Measurements from ENCODE around the gene GULP1. TPM values are rescaled to one million over a fixed set of nuclear protein-coding genes. Genes with fewer than 3 reads are reported as not detected.

Gene GULP1
- total and polyA plus RNA-seq, 2 experiments from 2014 or later = 94.6 to 181 TPM

GRCh38 chr2:188276255-188276654 lies 15.4 kb upstream of the GULP1 start:
- Histone ChIP-seq H3K27ac (ENCODE audit: low read depth) (peak overlapping the region; percentile 91), H3K4me1 (ENCODE audit: insufficient read depth) (peaks cover 61% of the 10 kb centered on the region), H3K4me3 (no peak overlapping the region), H3K27me3 (ENCODE audit: insufficient read depth) (no peaks in the 10 kb centered on the region), H3K4me2 (no peak overlapping the region), H3F3A (replicated peaks; ENCODE audit: low read depth) (peaks cover 7% of the 10 kb centered on the region; the same call in 1 of the 2 replicates), H4K20me1 (replicated peaks; ENCODE audit: insufficient read depth) (no peaks in the 10 kb centered on the region), H3K9me2 (ENCODE audit: insufficient read depth) (no peaks in the 10 kb centered on the region), H3K36me3 (ENCODE audit: insufficient read depth) (no peaks in the 10 kb centered on the region), H2AFZ (no peak overlapping the region), H3K79me2 (replicated peaks; ENCODE audit: insufficient read depth) (no peaks in the 10 kb centered on the region)
- Mint-ChIP-seq H3K9me3 (no peaks in the 10 kb centered on the region; the same call in 2 of the 3 replicates), H3K4me3 (no peak overlapping the region), H3K27me3 (ENCODE audit: insufficient read depth, low read depth, poor library complexity) (peaks cover 8% of the 10 kb centered on the region), H3K4me1 (peaks cover 65% of the 10 kb centered on the region), H3K36me3 (ENCODE audit: low read depth) (peaks cover 10% of the 10 kb centered on the region; the same call in 2 of the 3 replicates), H3K27ac (peak overlapping the region; percentile 96)
- ATAC-seq = peak; percentile 19
- TF ChIP-seq STAT1 (IDR thresholded peaks at IDR 0.05; ENCODE audit: unreplicated experiment) (no peak), ETS1 (IDR thresholded peaks at IDR 0.05) (peak; percentile 50; the same call in 1 of the 2 replicates), CREB1 (CRISPR knock-in tag; IDR thresholded peaks at IDR 0.05; ENCODE audit: low read depth) (peak; percentile 33; the same call in 1 of the 2 replicates), NANOG (IDR thresholded peaks at IDR 0.05; ENCODE audit: borderline replicate concordance) (peak; percentile 90)
- DNase-seq (ENCODE audit: low spot score) = peak; percentile 62

GRCh38 chr2:188277786-188278185 lies 13.9 kb upstream of the GULP1 start:
- Mint-ChIP-seq H3K27ac (peak overlapping the region; percentile 70; the same call in 1 of the 2 replicates), H3K4me1 (peaks cover 70% of the 10 kb centered on the region)

More at GRCh38 chr2:188277786-188278185, 13.9 kb upstream of the GULP1 start:
- TF ChIP-seq ETS1 (IDR thresholded peaks at IDR 0.05) (no peak), CTCF (conservative IDR thresholded peaks at IDR 0.05; ENCODE audit: low read depth in 2 of 2) (no peak), ZNF331 (CRISPR knock-in tag; IDR thresholded peaks at IDR 0.05; ENCODE audit: low read depth) (no peak), ZNF114 (CRISPR knock-in tag; IDR thresholded peaks at IDR 0.05) (no peak), JUNB (IDR thresholded peaks at IDR 0.05; ENCODE audit: unreplicated experiment) (no peak), REST (IDR thresholded peaks at IDR 0.05; ENCODE audit: unreplicated experiment) (no peak), POLR2AphosphoS5 (IDR thresholded peaks at IDR 0.05; ENCODE audit: low read depth) (no peak), NANOG (IDR thresholded peaks at IDR 0.05; ENCODE audit: borderline replicate concordance) (no peak), EZH2phosphoT487 (IDR thresholded peaks at IDR 0.05; ENCODE audit: unreplicated experiment) (no peak), CREB1 (CRISPR knock-in tag; IDR thresholded peaks at IDR 0.05; ENCODE audit: low read depth) (no peak), EZH2 (IDR thresholded peaks at IDR 0.05; ENCODE audit: low read depth, unreplicated experiment) (no peak), STAT1 (IDR thresholded peaks at IDR 0.05; ENCODE audit: unreplicated experiment) (no peak)
- H3K4me2 ChIP-seq = peak overlapping the region; percentile 73
- H2AFZ ChIP-seq = no peak overlapping the region
- ATAC-seq = no peak
- no peaks in the 10 kb centered on the region for H4K20me1 ChIP-seq (replicated peaks; ENCODE audit: insufficient read depth)
- peaks cover 15% of the 10 kb centered on the region; the same call in 2 of the 3 replicates for H3K36me3 Mint-ChIP-seq (ENCODE audit: low read depth)
- H3K79me2 ChIP-seq (replicated peaks; ENCODE audit: insufficient read depth) = no peaks in the 10 kb centered on the region
- peak overlapping the region; percentile 23 for H3K4me3 Mint-ChIP-seq
- H3K36me3 ChIP-seq (ENCODE audit: insufficient read depth) = no peaks in the 10 kb centered on the region
- peak overlapping the region; percentile 91 for H3K27ac ChIP-seq (ENCODE audit: low read depth)
- H3K9me2 ChIP-seq (ENCODE audit: insufficient read depth) = peaks cover 6% of the 10 kb centered on the region; the same call in 1 of the 2 replicates
- H3K9me3 Mint-ChIP-seq = peaks cover 2% of the 10 kb centered on the region; the same call in 1 of the 3 replicates
- no peaks in the 10 kb centered on the region for H3K27me3 ChIP-seq (ENCODE audit: insufficient read depth)
- peaks cover 7% of the 10 kb centered on the region; the same call in 1 of the 2 replicates for H3F3A ChIP-seq (replicated peaks; ENCODE audit: low read depth)
- peaks cover 8% of the 10 kb centered on the region for H3K27me3 Mint-ChIP-seq (ENCODE audit: insufficient read depth, low read depth, poor library complexity)
- 0 out of 2 replicates have a peak overlapping the region, but pooled peaks have one; percentile 30 for H3K4me3 ChIP-seq
- no peak for DNase-seq (ENCODE audit: low spot score)
- H3K4me1 ChIP-seq (ENCODE audit: insufficient read depth) = peaks cover 61% of the 10 kb centered on the region

All from GM23338 (cell line).